Endothelial cell of umbilical vein (primary cell): ENCODE measurements around the gene ARMC3. TPM values are rescaled to one million over a fixed set of nuclear protein-coding genes. Genes with fewer than 3 reads are reported as not detected.

Experiments used
- BruUV-seq: library from RNA; stranded (reverse); fragments of 400-500 nt; replicated peaks from 2 replicates; lab custom pipeline; 2021; lab: Mats Ljungman, UMichigan
- CTCF ChIA-PET: fragments of 300-600, 350-600 bp; sonication (Branson Sonifier 250); formaldehyde crosslinking; loops from one replicate; lab custom pipeline; 2021; ENCODE audit warnings: antibody characterized with exemption, inconsistent platforms; lab: Charles Lee
- POLR2A ChIA-PET: fragments of 300-600, 350-600 bp; sonication (Branson Sonifier 250); formaldehyde crosslinking; loops from one replicate; lab custom pipeline; 2021; ENCODE audit warnings: antibody characterized with exemption, inconsistent platforms; lab: Charles Lee
- DNase-seq: peaks from one replicate; pipeline ENCODE4 v3.0.0-alpha.2; 2011; ENCODE audit warnings: low read depth, low spot score
- FAIRE-seq: peaks from 2 replicates; lab custom pipeline; 2011; peaks lifted over from hg19 to GRCh38; lab: Jason Lieb, UNC
- H2AFZ ChIP-seq: 2 replicates; pipeline ENCODE4 v1.6.0; 2012; ENCODE audit warnings: low read depth, low read length, control low read depth, inconsistent platforms
- H3K27ac ChIP-seq: 2 replicates; pipeline ENCODE4 v1.5.1; 2011; ENCODE audit warnings: low read depth, mild to moderate bottlenecking, control low read depth, low read length, moderate library complexity; ENCODE audit not compliant: insufficient read depth
- H3K27me3 ChIP-seq, 2 experiments: 2 replicates each; pipeline versions ENCODE4 v1.6.0 to v1.6.1; 2011; ENCODE audit warnings: low read length in 2 of 2, mixed read lengths in 1 of 2; ENCODE audit not compliant: control insufficient read depth in 2 of 2, insufficient read depth in 2 of 2
- H3K36me3 ChIP-seq, 2 experiments: 2 replicates in 1 of 2; 3 replicates in 1 of 2; pipeline ENCODE4 v1.5.1; 2011; ENCODE audit warnings: low read length in 2 of 2, mild to moderate bottlenecking in 1 of 2, moderate library complexity in 1 of 2; ENCODE audit not compliant: control insufficient read depth in 2 of 2, insufficient read depth in 2 of 2; ENCODE audit errors: extremely low read depth in 1 of 2
- H3K4me1 ChIP-seq: 3 replicates; pipeline ENCODE4 v1.5.1; 2011; ENCODE audit warnings: mild to moderate bottlenecking, low read length; ENCODE audit not compliant: control insufficient read depth, insufficient read depth; ENCODE audit errors: extremely low read depth
- H3K4me2 ChIP-seq: 2 replicates; pipeline ENCODE4 v1.6.1; 2011; ENCODE audit warnings: low read length, control low read depth, mixed read lengths; ENCODE audit not compliant: insufficient read depth
- H3K4me3 ChIP-seq, 3 experiments: fragments of 200-600 bp in 1 of 3; sonication (generic), shearing (Covaris generic) in 1 of 3; replicated peaks in 1 of 3; 2 replicates each; pipeline ENCODE4 v1.5.1; 2011 to 2016; ENCODE audit warnings: control low read depth in 3 of 3, low read length in 3 of 3, mild to moderate bottlenecking in 2 of 3, inconsistent platforms in 1 of 3, low read depth in 1 of 3, moderate library complexity in 1 of 3; ENCODE audit not compliant: insufficient read depth in 1 of 3
- H3K79me2 ChIP-seq: 2 replicates; pipeline ENCODE4 v1.6.0; 2012; ENCODE audit warnings: low read length, inconsistent platforms; ENCODE audit not compliant: control insufficient read depth, insufficient read depth
- H3K9ac ChIP-seq: replicated peaks from 2 replicates; pipeline ENCODE3; 2011; ENCODE audit warnings: low read length, control low read depth; ENCODE audit not compliant: insufficient read depth; ENCODE audit errors: extremely low read depth
- H3K9me1 ChIP-seq: replicated peaks from 3 replicates; pipeline ENCODE4 v1.6.0; 2011; ENCODE audit warnings: mild to moderate bottlenecking, low read length; ENCODE audit not compliant: control insufficient read depth, insufficient read depth; ENCODE audit errors: extremely low read depth
- H3K9me3 ChIP-seq: replicated peaks from 2 replicates; pipeline ENCODE4 v1.5.1; 2012; ENCODE audit warnings: low read length, inconsistent platforms; ENCODE audit not compliant: control insufficient read depth, insufficient read depth
- H4K20me1 ChIP-seq: replicated peaks from 2 replicates; pipeline ENCODE3; 2011; ENCODE audit warnings: mild to moderate bottlenecking, low read length; ENCODE audit not compliant: control insufficient read depth, insufficient read depth; ENCODE audit errors: extremely low read depth
- CTCF ChIP-seq, 2 donors: IDR thresholded peaks; 1 replicate in 1 of 2; 2 replicates in 1 of 2; pipeline ENCODE4 v1.5.1; 2011; ENCODE audit warnings: low read length in 2 of 2, mild to moderate bottlenecking in 2 of 2, moderate library complexity in 2 of 2, control low read depth in 1 of 2, inconsistent platforms in 1 of 2, low read depth in 1 of 2; ENCODE audit not compliant: insufficient read depth in 1 of 2; ENCODE audit errors: extremely low read depth in 1 of 2
- EZH2 ChIP-seq: IDR thresholded peaks from 2 replicates; pipeline ENCODE4 v1.6.1; 2012; ENCODE audit warnings: borderline replicate concordance, low read depth, mild to moderate bottlenecking, moderate library complexity, low read length, inconsistent platforms; ENCODE audit not compliant: severe bottlenecking
- FOS ChIP-seq: IDR thresholded peaks from 2 replicates; pipeline ENCODE4 v1.6.1; 2011; ENCODE audit warnings: mild to moderate bottlenecking, low read length, moderate library complexity, borderline replicate concordance; ENCODE audit not compliant: insufficient read depth
- GATA2 ChIP-seq: IDR thresholded peaks from 2 replicates; pipeline ENCODE4 v1.7.0; 2011; ENCODE audit warnings: low read depth, mild to moderate bottlenecking, moderate library complexity, mixed read lengths, low read length; ENCODE audit not compliant: insufficient read length, insufficient read depth
- JUN ChIP-seq: IDR thresholded peaks from 2 replicates; pipeline ENCODE4 v1.6.1; 2011; ENCODE audit warnings: borderline replicate concordance, low read depth; ENCODE audit not compliant: insufficient read length, insufficient read depth
- MAX ChIP-seq: IDR thresholded peaks from 2 replicates; pipeline ENCODE4 v1.6.1; 2011; ENCODE audit not compliant: insufficient read depth, insufficient read length
- POLR2A ChIP-seq: IDR thresholded peaks from 2 replicates; pipeline ENCODE4 v1.6.1; 2012; ENCODE audit warnings: low read depth, mild to moderate bottlenecking, control low read depth, low read length
- POLR2AphosphoS5 ChIP-seq: IDR thresholded peaks from 2 replicates; pipeline ENCODE4 v1.6.1; 2012; ENCODE audit warnings: low read depth, mild to moderate bottlenecking, control low read depth, low read length, moderate library complexity; ENCODE audit not compliant: insufficient read depth
- dilution Hi-C: fragments of 300-500 bp; cut with MboI; formaldehyde crosslinking; loops from one replicate; pipeline ENCODE4 v1.15.0; 2019; ENCODE audit warnings: low sequenced_read_pairs; ENCODE audit not compliant: extremely low pct_ligation_motif_present
- intact Hi-C: fragments of 100-400 bp; cut with micrococcal nuclease; formaldehyde crosslinking; loops from one replicate; pipeline ENCODE4 v1.10.0; 2022
- polyA plus RNA-seq, 4 experiments: library from polyadenylated mRNA; depleted of rRNA in 3 of 4; stranded (reverse) in 3 of 4; unstranded in 1 of 4; fragments of >200 nt; gene quantifications; 2 replicates each; pipeline versions ENCODE4 v1.2.1 to v1.2.3, GENCODE V29; 2011 to 2012; ENCODE audit warnings: missing spikeins in 1 of 4
- total RNA-seq: library from RNA; stranded (reverse); gene quantifications from 2 replicates; pipeline ENCODE4 v1.2.3, GENCODE V29; 2021

Gene ARMC3
- total and polyA plus RNA-seq, 2 donors (not counting 3 experiments of a cell fraction or from before 2014, with no cell fraction given): not detected

- no peaks in the 10 kb centered on the region for H3K36me3 ChIP-seq
- no peaks in the 10 kb centered on the region for H3K9me3 ChIP-seq
- no peak for DNase-seq
- no peak overlapping the region for H3K27ac ChIP-seq
- H3K9ac ChIP-seq: no peak overlapping the region
- CTCF ChIA-PET: interaction anchor here (0.7 kb wide), 1 partner anchor 9 kb away, joined by 3 read pairs; no protein-coding TSS in a partner anchor
- no peak for TF ChIP-seq EZH2
- TF ChIP-seq GATA2: no peak
- TF ChIP-seq JUN: no peak
- TF ChIP-seq POLR2AphosphoS5: no peak
- TF ChIP-seq CTCF (IDR thresholded peaks at IDR 0.05; ENCODE audit: extremely low read depth in 1 of 2, insufficient read depth in 1 of 2, low read depth in 1 of 2, low read length in 2 of 2): no peak
- no peak for TF ChIP-seq FOS
- no peak for TF ChIP-seq POLR2A
- TF ChIP-seq MAX: no peak
- FAIRE-seq: no peak
- no TSS peak for BruUV-seq
- H3K4me1 ChIP-seq: no peaks in the 10 kb centered on the region
- H3K9me1 ChIP-seq: no peaks in the 10 kb centered on the region
- H3K4me2 ChIP-seq: no peak overlapping the region
- H2AFZ ChIP-seq: no peak overlapping the region
- POLR2A ChIA-PET: no interaction called here
- H3K27me3 ChIP-seq: peaks cover 0 to 4% of the 10 kb centered on the region in 2 experiments
- dilution Hi-C loops: no loop called here
- intact Hi-C loops: no loop called here
- H3K79me2 ChIP-seq: no peaks in the 10 kb centered on the region
- H3K4me3 ChIP-seq: no peak overlapping the region
- H4K20me1 ChIP-seq: no peaks in the 10 kb centered on the region
Observed at GRCh38 chr10:23037561-23037960, 109.7 kb downstream of the ARMC3 start.
